K562 (cell line): Measurements from ENCODE around the gene LONP1. TPM values are rescaled to one million over a fixed set of nuclear protein-coding genes. Genes with fewer than 3 reads are reported as not detected.

Experiments used
- MGA ChIP-seq: fragments of 450-650 bp; IDR thresholded peaks from 2 replicates; pipeline ENCODE4 v1.6.1; 2016; ENCODE audit warnings: mild to moderate bottlenecking, moderate library complexity
- SP1 ChIP-seq: sonication (generic); formaldehyde crosslinking; IDR thresholded peaks from 2 replicates; pipeline ENCODE4 v1.8.1; 2022; ENCODE audit warnings: mild to moderate bottlenecking, missing genetic modification reagents
- ZNF318 ChIP-seq, 2 experiments: fragments of 450-650 bp; IDR thresholded peaks; 2 replicates each; pipeline ENCODE4 v1.6.1; 2016; ENCODE audit warnings: mild to moderate bottlenecking in 2 of 2, borderline replicate concordance in 1 of 2, low read depth in 1 of 2, moderate library complexity in 1 of 2
- polyA plus RNA-seq, 8 experiments: library from polyadenylated mRNA; depleted of rRNA in 4 of 8; stranded (reverse) in 5 of 8; unstranded in 3 of 8; fragments of >200 nt; fragmentation: Nextera tagmentation in 2 of 8; fragmentation: Illumina TruSeq in 1 of 8; extraction: Ambion mirVana in 2 of 8; extraction: Trizol in 1 of 8; gene quantifications; 2 replicates each; pipeline versions ENCODE4 v1.2.1 to v1.2.3, GENCODE V29; 2011 to 2014; ENCODE audit warnings: inconsistent platforms in 1 of 8, missing spikeins in 1 of 8
- total RNA-seq, 7 experiments: library from RNA; depleted of rRNA in 6 of 7; stranded (reverse); fragments of >200 nt in 6 of 7; fragmentation: Illumina TruSeq in 2 of 7; extraction: Trizol in 2 of 7; gene quantifications; 2 replicates each; pipeline versions ENCODE4 v1.2.1 to v1.2.3, GENCODE V29; 2011 to 2021; ENCODE audit warnings: low replicate concordance in 1 of 7
- TF ChIP-seq, protein P1 (sequence below): sonication (generic); formaldehyde crosslinking; IDR thresholded peaks from 2 replicates; pipeline ENCODE4 v1.8.0; 2022; ENCODE audit warnings: mild to moderate bottlenecking, low read depth, missing genetic modification reagents

Gene LONP1
- total and polyA plus RNA-seq, 9 of the 15 experiments (the other 6 are each of a cell fraction or from before 2014, with no cell fraction given) = 1.1 to 238 (median 84.5) TPM

DNA sequence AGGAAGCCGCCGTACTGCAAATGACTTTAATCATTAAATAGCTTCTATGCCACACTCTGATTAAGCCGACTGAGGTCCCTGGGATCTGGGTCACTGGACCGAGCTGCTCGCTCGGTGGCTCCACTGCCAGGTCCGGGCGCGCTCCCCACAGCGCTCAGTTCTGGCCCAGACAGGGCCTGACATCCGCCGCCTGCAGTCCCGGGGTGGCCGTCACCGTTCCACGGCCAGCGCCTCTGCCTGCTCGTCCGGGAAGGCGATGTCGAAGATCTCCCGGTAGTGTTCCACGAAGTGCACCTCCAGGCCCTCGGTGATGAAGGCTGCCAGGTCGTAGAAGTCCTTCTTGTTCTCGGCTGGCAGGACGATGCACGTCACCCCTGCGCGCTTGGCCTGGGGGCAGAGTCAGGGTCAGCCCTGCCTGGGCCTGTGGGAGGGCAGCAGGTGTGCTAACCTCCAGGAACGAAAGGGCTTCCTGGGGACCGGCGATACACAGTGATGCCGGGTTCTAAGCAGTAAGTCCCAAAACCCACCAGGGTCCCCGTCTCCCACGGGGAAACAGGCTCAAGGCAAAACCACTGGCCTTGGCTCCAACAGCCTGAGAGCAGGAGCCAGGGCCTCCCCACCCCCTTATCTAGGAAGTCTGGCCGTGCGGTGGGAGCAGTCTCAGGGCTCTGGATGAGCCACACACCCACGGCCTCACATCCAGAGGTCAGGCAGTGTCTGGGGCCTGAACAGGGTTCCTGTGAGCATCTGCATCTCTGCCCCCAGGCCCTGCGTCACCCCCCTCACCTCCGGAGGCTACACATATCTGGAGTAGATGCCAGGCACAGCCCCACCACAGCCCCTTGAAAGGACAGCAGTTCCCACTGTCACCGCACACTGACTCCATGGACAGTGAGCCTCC lies 27.9 kb downstream of the LONP1 start (continued):
- TF ChIP-seq MGA (no peak), SP1 (CRISPR knock-in tag) (no peak), ZNF318 (IDR thresholded peaks at IDR 0.05; ENCODE audit: borderline replicate concordance in 1 of 2, low read depth in 1 of 2) (no peak)
- TF ChIP-seq, protein P1, sequence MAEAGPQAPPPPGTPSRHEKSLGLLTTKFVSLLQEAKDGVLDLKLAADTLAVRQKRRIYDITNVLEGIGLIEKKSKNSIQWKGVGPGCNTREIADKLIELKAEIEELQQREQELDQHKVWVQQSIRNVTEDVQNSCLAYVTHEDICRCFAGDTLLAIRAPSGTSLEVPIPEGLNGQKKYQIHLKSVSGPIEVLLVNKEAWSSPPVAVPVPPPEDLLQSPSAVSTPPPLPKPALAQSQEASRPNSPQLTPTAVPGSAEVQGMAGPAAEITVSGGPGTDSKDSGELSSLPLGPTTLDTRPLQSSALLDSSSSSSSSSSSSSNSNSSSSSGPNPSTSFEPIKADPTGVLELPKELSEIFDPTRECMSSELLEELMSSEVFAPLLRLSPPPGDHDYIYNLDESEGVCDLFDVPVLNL (CRISPR knock-in tag) = no peak
